Brain microvascular endothelial cell (primary cell): ENCODE measurements around the gene CENPB.
"Not testable (repeated sequence)": the region's sequence is repeated elsewhere in the genome, so short reads cannot be mapped to it uniquely, and the experiment has no call there.

Source experiments
- DNase-seq: peaks from one replicate; pipeline ENCODE4 v3.0.0-alpha.2; 2020
- H3K27ac ChIP-seq: fragments of 250-450 bp; sonication (Bioruptor Pico); 2 replicates; pipeline ENCODE4 v1.5.1; 2020; ENCODE audit warnings: mild to moderate bottlenecking, moderate library complexity
- H3K27me3 ChIP-seq: fragments of 250-450 bp; sonication (Bioruptor Pico); replicated peaks from 2 replicates; pipeline ENCODE4 v1.5.1; 2020; ENCODE audit warnings: mild to moderate bottlenecking
- H3K36me3 ChIP-seq: fragments of 250-450 bp; sonication (Bioruptor Pico); replicated peaks from 2 replicates; pipeline ENCODE4 v1.5.1; 2020; ENCODE audit warnings: mild to moderate bottlenecking
- H3K4me3 ChIP-seq: 2 replicates; pipeline ENCODE4 v1.5.1; 2011; ENCODE audit warnings: low read depth, mild to moderate bottlenecking, control low read depth, low read length, moderate library complexity
- CTCF ChIP-seq: IDR thresholded peaks from 2 replicates; pipeline ENCODE4 v1.5.1; 2011; ENCODE audit warnings: low read depth, mild to moderate bottlenecking, moderate library complexity, low read length, control low read depth, inconsistent platforms; ENCODE audit errors: missing control alignments
- in situ Hi-C: cut with HindIII; loops from 2 replicates; pipeline ENCODE4 v1.10.0; 2017; ENCODE audit warnings: low sequenced_read_pairs, low pct_ligation_motif_present

The CENPB gene

GRCh38 chr20:3796477-3797225 is 10.1 kb upstream of the CENPB start:
- no peak for TF ChIP-seq CTCF
- H3K4me3 ChIP-seq, result peak overlapping the region; percentile 83
- no peak for DNase-seq
- in situ Hi-C loops, result no loop called here
- no peaks in the 10 kb centered on the region for H3K36me3 ChIP-seq
- no peak overlapping the region for H3K27ac ChIP-seq
- H3K27me3 ChIP-seq, result no peaks in the 10 kb centered on the region

- peak; percentile 89 for DNase-seq
- peak; percentile 70 for TF ChIP-seq CTCF
- in situ Hi-C loops, result no loop called here
- Histone ChIP-seq H3K36me3 (no peaks in the 10 kb centered on the region), H3K27ac (peak within 1 kb of the TSS; percentile 95), H3K4me3 (peak within 1 kb of the TSS; percentile 83), H3K27me3 (no peaks in the 10 kb centered on the region)
These were observed 9.2 kb upstream of the CENPB start, which contains the start of gene CDC25B for GRCh38 chr20:3795511-3796468. Gene CDC25B, plus strand, starts transcription at chr20:3796310. Its CDS starts 222 bp downstream, at chr20:3796532.

- Histone ChIP-seq H3K4me3 (peak overlapping the region; percentile 83), H3K27ac (no peak overlapping the region), H3K36me3 (no peaks in the 10 kb centered on the region), H3K27me3 (no peaks in the 10 kb centered on the region)
- DNase-seq, result no peak
- TF ChIP-seq CTCF, result no peak
- in situ Hi-C loops, result no loop called here
These were observed 8.3 kb upstream of the CENPB start for GRCh38 chr20:3794701-3795420.

- H3K27ac ChIP-seq, in situ Hi-C loops, H3K27me3 ChIP-seq, H3K4me3 ChIP-seq, H3K36me3 ChIP-seq, DNase-seq: not testable (repeated sequence)
These were observed 7.6 kb upstream of the CENPB start for GRCh38 chr20:3794168-3794567.

- H3K36me3 ChIP-seq, in situ Hi-C loops, DNase-seq, H3K27me3 ChIP-seq, H3K4me3 ChIP-seq, H3K27ac ChIP-seq: not testable (repeated sequence)
These were observed 2.7 kb upstream of the CENPB start for GRCh38 chr20:3789201-3789600.

GRCh38 chr20:3788685-3789155 is 2.2 kb upstream of the CENPB start:
- no peak for TF ChIP-seq CTCF
- in situ Hi-C loops, result no loop called here
- no peak overlapping the region for H3K4me3 ChIP-seq

More at GRCh38 chr20:3788685-3789155, 2.2 kb upstream of the CENPB start:
- H3K27ac ChIP-seq, result no peak overlapping the region
- H3K27me3 ChIP-seq, result no peaks in the 10 kb centered on the region
- no peaks in the 10 kb centered on the region for H3K36me3 ChIP-seq
- no peak for DNase-seq
